ENCODE results near the gene OXA1L.
"Not testable (repeated sequence)": the region's sequence is repeated elsewhere in the genome, so short reads cannot be mapped to it uniquely, and the experiment has no call there.

OXA1L gene

DNA sequence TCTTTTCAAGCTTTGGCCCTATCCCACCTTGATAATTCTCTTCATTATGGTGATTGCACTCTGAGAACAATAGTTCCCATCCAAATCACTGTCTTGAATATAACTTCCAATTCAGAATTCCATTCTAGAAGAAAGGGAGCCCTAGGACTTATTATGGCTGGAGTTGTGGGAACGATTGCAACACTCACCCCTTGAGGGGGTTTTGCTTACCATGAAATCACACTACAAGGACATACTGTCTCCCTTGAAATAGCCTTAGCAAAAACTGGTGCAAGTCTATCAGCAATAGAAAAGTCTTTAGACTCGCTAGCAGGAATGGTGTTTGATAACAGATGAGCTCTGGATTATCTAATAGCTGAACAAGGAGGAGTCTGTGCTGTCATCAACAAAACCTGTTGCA is 31.4 kb upstream of the OXA1L start:
- ChIA-PET POLR2A (no interaction called here), CTCF (no interaction called here)
- TF ChIP-seq ZNF384 (IDR thresholded peaks at IDR 0.05) (no peak), BHLHE40 (IDR thresholded peaks at IDR 0.05; ENCODE audit: borderline replicate concordance) (no peak), LEF1 (IDR thresholded peaks at IDR 0.05; ENCODE audit: borderline replicate concordance) (no peak), SP1 (IDR thresholded peaks at IDR 0.05) (no peak), FOXK2 (IDR thresholded peaks at IDR 0.05) (no peak), FOXM1 (IDR thresholded peaks at IDR 0.05; ENCODE audit: borderline replicate concordance) (no peak), ELF4 (IDR thresholded peaks at IDR 0.05) (no peak)
- TF ChIP-seq, protein P1, sequence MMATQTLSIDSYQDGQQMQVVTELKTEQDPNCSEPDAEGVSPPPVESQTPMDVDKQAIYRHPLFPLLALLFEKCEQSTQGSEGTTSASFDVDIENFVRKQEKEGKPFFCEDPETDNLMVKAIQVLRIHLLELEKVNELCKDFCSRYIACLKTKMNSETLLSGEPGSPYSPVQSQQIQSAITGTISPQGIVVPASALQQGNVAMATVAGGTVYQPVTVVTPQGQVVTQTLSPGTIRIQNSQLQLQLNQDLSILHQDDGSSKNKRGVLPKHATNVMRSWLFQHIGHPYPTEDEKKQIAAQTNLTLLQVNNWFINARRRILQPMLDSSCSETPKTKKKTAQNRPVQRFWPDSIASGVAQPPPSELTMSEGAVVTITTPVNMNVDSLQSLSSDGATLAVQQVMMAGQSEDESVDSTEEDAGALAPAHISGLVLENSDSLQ (IDR thresholded peaks at IDR 0.05): no peak
- DNase-seq (ENCODE audit: extremely low spot score): no peak

GRCh38 chr14:22736384-22736783 is 30.1 kb upstream of the OXA1L start:
- CTCF ChIA-PET; POLR2A ChIA-PET; DNase-seq (ENCODE audit: extremely low spot score): not testable (repeated sequence)

DNA sequence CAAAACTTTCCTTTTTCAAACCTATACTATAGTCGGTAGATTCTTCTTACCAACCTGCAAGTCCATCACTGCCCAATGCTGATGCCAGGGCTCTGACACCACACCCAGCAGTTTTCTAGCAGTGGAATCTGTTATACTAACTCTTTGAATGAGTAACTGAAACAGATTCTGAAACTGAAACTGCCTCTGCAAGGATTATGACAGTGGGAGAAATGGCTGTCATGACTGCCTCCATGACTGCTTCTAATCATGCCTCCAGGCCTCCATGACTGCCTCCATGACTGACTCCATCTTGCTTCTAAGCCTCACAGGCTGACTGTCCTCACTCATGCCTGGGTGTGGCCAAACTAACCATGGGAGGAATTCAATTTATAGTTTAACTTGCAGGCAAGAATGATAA is 29.4 kb upstream of the OXA1L start:
- CTCF ChIA-PET: no interaction called here
- POLR2A ChIA-PET: no interaction called here
- no peak for DNase-seq (ENCODE audit: extremely low spot score)
- TF ChIP-seq ZNF384 (IDR thresholded peaks at IDR 0.05) (no peak), CTBP1 (IDR thresholded peaks at IDR 0.05; ENCODE audit: borderline replicate concordance) (no peak), L3MBTL2 (conservative IDR thresholded peaks at IDR 0.05) (no peak), FOXK2 (IDR thresholded peaks at IDR 0.05) (no peak), SP1 (IDR thresholded peaks at IDR 0.05) (no peak), ELF4 (IDR thresholded peaks at IDR 0.05) (no peak), BHLHE40 (IDR thresholded peaks at IDR 0.05; ENCODE audit: borderline replicate concordance) (no peak), FOXM1 (IDR thresholded peaks at IDR 0.05; ENCODE audit: borderline replicate concordance) (no peak), SUZ12 (IDR thresholded peaks at IDR 0.05) (no peak), NFRKB (IDR thresholded peaks at IDR 0.05) (no peak), ARNT (IDR thresholded peaks at IDR 0.05) (no peak), HDGF (IDR thresholded peaks at IDR 0.05; ENCODE audit: borderline replicate concordance) (no peak), TARDBP (IDR thresholded peaks at IDR 0.05) (no peak), LEF1 (IDR thresholded peaks at IDR 0.05; ENCODE audit: borderline replicate concordance) (no peak), FOXA1 (IDR thresholded peaks at IDR 0.05) (no peak)
- TF ChIP-seq, protein P1 (IDR thresholded peaks at IDR 0.05): no peak

- ChIA-PET CTCF (no interaction called here), POLR2A (interaction anchor here (1.7 kb wide), 1 partner anchor 26 kb away, joined by 6 read pairs; the partner anchor contains the start of gene OXA1L)
- DNase-seq (ENCODE audit: extremely low spot score): no peak
- TF ChIP-seq FOXK2 (IDR thresholded peaks at IDR 0.05): no peak
- TF ChIP-seq ARNT (IDR thresholded peaks at IDR 0.05): no peak
- no peak for TF ChIP-seq ELF4 (IDR thresholded peaks at IDR 0.05)
- no peak for TF ChIP-seq FOXM1 (IDR thresholded peaks at IDR 0.05; ENCODE audit: borderline replicate concordance)
- no peak for TF ChIP-seq HDGF (IDR thresholded peaks at IDR 0.05; ENCODE audit: borderline replicate concordance)
- TF ChIP-seq, protein P1 (IDR thresholded peaks at IDR 0.05): no peak
- no peak for TF ChIP-seq FOXA1 (IDR thresholded peaks at IDR 0.05)
These were observed 27.1 kb upstream of the OXA1L start for GRCh38 chr14:22739423-22739822.

DNA sequence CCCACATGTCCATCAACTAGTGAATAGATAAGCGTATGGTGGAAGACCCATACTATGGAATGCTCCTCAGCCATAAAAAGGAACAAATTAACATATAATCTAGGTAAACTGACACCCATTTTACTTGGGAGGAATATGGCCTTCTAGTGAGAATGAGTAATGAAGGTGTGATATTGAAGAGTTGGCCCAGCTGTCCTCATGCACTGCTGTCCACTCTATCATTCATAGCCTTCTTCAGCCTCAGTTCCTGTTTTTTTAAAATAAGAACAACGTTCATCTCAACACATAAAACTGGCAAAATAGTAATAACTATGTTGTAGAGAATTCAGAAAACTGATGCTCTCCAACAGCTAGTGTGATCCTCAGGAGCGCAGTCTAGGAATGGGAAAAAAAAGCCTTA is 26.5 kb upstream of the OXA1L start:
- POLR2A ChIA-PET: interaction anchor here (1.7 kb wide), 1 partner anchor 26 kb away, joined by 6 read pairs; the partner anchor contains the start of gene OXA1L
- no peak for DNase-seq (ENCODE audit: extremely low spot score)
- TF ChIP-seq LEF1 (IDR thresholded peaks at IDR 0.05; ENCODE audit: borderline replicate concordance): no peak
- TF ChIP-seq HDGF (IDR thresholded peaks at IDR 0.05; ENCODE audit: borderline replicate concordance): no peak
- no peak for TF ChIP-seq NFRKB (IDR thresholded peaks at IDR 0.05)
- TF ChIP-seq L3MBTL2 (conservative IDR thresholded peaks at IDR 0.05): no peak
- no peak for TF ChIP-seq ELF4 (IDR thresholded peaks at IDR 0.05)
- CTCF ChIA-PET: no interaction called here

- DNase-seq (ENCODE audit: extremely low spot score): no peak
- TF ChIP-seq NFRKB (IDR thresholded peaks at IDR 0.05): no peak
- TF ChIP-seq FOXA1 (IDR thresholded peaks at IDR 0.05): no peak
- no peak for TF ChIP-seq FOXK2 (IDR thresholded peaks at IDR 0.05)
- ChIA-PET POLR2A (interaction anchor here (2.3 kb wide), 1 partner anchor 18 kb away, joined by 16 read pairs; the partner anchor contains the start of gene OXA1L), CTCF (no interaction called here)
These were observed 18.7 kb upstream of the OXA1L start for GRCh38 chr14:22747769-22748168.

GRCh38 chr14:22748206-22748605 is 18.3 kb upstream of the OXA1L start:
- POLR2A ChIA-PET: interaction anchor here (2.3 kb wide), 1 partner anchor 18 kb away, joined by 16 read pairs; the partner anchor contains the start of gene OXA1L
- no peak for DNase-seq (ENCODE audit: extremely low spot score)
- CTCF ChIA-PET: no interaction called here
- no peak for TF ChIP-seq ZNF384 (IDR thresholded peaks at IDR 0.05)
- no peak for TF ChIP-seq SP1 (IDR thresholded peaks at IDR 0.05)
- TF ChIP-seq FOXK2 (IDR thresholded peaks at IDR 0.05): no peak
- TF ChIP-seq, protein P1 (IDR thresholded peaks at IDR 0.05): no peak
- TF ChIP-seq ARNT (IDR thresholded peaks at IDR 0.05): no peak
- no peak for TF ChIP-seq L3MBTL2 (conservative IDR thresholded peaks at IDR 0.05)
- no peak for TF ChIP-seq NFRKB (IDR thresholded peaks at IDR 0.05)
- TF ChIP-seq CTBP1 (IDR thresholded peaks at IDR 0.05; ENCODE audit: borderline replicate concordance): no peak
- TF ChIP-seq TARDBP (IDR thresholded peaks at IDR 0.05): no peak
- TF ChIP-seq BHLHE40 (IDR thresholded peaks at IDR 0.05; ENCODE audit: borderline replicate concordance): no peak
- TF ChIP-seq ELF4 (IDR thresholded peaks at IDR 0.05): no peak

Data from HEK293T (cell line).